A673 (cell line): ENCODE measurements around the gene LMO7.

ENCODE experiments used
- EZH2 ChIP-seq: fragments of 200-600 bp; sonication (generic); IDR thresholded peaks from 2 replicates; pipeline ENCODE4 v1.6.1; 2017; ENCODE audit warnings: borderline replicate concordance, low read depth, mild to moderate bottlenecking, mixed read lengths, antibody characterized with exemption, low read length; ENCODE audit not compliant: poor library complexity, severe bottlenecking
- TF ChIP-seq, protein P1 (sequence below): fragments of 300-800, 200-600 bp; sonication (generic); conservative IDR thresholded peaks from 2 replicates; pipeline ENCODE4 v1.5.1; 2017; ENCODE audit warnings: low read depth, mild to moderate bottlenecking, antibody characterized with exemption, low read length, moderate library complexity, mixed read lengths

- TF ChIP-seq, protein P1, sequence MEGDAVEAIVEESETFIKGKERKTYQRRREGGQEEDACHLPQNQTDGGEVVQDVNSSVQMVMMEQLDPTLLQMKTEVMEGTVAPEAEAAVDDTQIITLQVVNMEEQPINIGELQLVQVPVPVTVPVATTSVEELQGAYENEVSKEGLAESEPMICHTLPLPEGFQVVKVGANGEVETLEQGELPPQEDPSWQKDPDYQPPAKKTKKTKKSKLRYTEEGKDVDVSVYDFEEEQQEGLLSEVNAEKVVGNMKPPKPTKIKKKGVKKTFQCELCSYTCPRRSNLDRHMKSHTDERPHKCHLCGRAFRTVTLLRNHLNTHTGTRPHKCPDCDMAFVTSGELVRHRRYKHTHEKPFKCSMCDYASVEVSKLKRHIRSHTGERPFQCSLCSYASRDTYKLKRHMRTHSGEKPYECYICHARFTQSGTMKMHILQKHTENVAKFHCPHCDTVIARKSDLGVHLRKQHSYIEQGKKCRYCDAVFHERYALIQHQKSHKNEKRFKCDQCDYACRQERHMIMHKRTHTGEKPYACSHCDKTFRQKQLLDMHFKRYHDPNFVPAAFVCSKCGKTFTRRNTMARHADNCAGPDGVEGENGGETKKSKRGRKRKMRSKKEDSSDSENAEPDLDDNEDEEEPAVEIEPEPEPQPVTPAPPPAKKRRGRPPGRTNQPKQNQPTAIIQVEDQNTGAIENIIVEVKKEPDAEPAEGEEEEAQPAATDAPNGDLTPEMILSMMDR = no peak
- TF ChIP-seq EZH2 = no peak
Measured at GRCh38 chr13:75739244-75739868, 103.2 kb downstream of the LMO7 start.
